Measurements from ENCODE around the gene SYNM. TPM values are rescaled to one million over a fixed set of nuclear protein-coding genes. Genes with fewer than 3 reads are reported as not detected.
"Not testable (repeated sequence)": the region's sequence is repeated elsewhere in the genome, so short reads cannot be mapped to it uniquely, and the experiment has no call there.

Gene SYNM
- total RNA-seq, 1 experiment from 2014 or later: 2.6 TPM

DNA sequence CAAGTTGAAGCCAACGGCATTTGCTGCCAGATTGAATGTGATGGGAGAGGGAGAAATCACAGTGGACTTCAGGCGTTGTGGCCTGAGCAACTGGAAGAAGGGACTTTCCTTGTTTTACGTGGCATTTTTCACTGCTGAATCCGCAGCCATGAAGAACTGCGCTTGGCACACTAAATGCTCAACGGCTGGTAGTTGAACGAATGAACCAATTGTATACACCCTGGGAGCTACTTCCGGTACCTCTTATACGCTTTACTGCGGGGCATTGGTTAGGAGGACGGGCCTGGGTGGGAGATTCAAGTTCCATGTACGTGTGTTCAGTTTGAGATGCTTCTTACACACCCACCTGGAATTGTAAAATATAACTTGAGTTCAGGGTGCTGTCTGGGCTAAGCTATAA lies 5.2 kb downstream of the SYNM start:
- TF ChIP-seq, protein P1, sequence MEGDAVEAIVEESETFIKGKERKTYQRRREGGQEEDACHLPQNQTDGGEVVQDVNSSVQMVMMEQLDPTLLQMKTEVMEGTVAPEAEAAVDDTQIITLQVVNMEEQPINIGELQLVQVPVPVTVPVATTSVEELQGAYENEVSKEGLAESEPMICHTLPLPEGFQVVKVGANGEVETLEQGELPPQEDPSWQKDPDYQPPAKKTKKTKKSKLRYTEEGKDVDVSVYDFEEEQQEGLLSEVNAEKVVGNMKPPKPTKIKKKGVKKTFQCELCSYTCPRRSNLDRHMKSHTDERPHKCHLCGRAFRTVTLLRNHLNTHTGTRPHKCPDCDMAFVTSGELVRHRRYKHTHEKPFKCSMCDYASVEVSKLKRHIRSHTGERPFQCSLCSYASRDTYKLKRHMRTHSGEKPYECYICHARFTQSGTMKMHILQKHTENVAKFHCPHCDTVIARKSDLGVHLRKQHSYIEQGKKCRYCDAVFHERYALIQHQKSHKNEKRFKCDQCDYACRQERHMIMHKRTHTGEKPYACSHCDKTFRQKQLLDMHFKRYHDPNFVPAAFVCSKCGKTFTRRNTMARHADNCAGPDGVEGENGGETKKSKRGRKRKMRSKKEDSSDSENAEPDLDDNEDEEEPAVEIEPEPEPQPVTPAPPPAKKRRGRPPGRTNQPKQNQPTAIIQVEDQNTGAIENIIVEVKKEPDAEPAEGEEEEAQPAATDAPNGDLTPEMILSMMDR (conservative IDR thresholded peaks at IDR 0.05; ENCODE audit: low read depth, low read length): no peak
- no peak for TF ChIP-seq EZH2 (IDR thresholded peaks at IDR 0.05; ENCODE audit: borderline replicate concordance, low read depth, low read length, poor library complexity, severe bottlenecking)
- no TSS peak for BruUV-seq (replicated peaks)
- Histone ChIP-seq H3K9me3 (ENCODE audit: low read depth, low read length, poor library complexity, severe bottlenecking) (no peaks in the 10 kb centered on the region), H3K4me3 (ENCODE audit: low read depth, low read length, poor library complexity, severe bottlenecking) (no peak overlapping the region), H3K4me1 (ENCODE audit: insufficient read depth, low read length, poor library complexity, severe bottlenecking) (peaks cover 7% of the 10 kb centered on the region), H3K27me3 (replicated peaks; ENCODE audit: insufficient read depth, low read depth, low read length, poor library complexity) (peaks cover 15% of the 10 kb centered on the region), H3K27ac (ENCODE audit: low read depth, low read length, poor library complexity, severe bottlenecking) (no peak overlapping the region), H3K36me3 (ENCODE audit: insufficient read depth, low read length, poor library complexity, severe bottlenecking) (no peaks in the 10 kb centered on the region)
- CTCF ChIA-PET: no interaction called here
- DNase-seq (ENCODE audit: low spot score): no peak
- POLR2A ChIA-PET (ENCODE audit: low non-redundant PET): interaction anchor here (0.6 kb wide), 2 partner anchors 13 to 141 kb away, joined by 3 read pairs; partner anchors contain the start of gene LRRC28
- intact Hi-C loops (cut with micrococcal nuclease; ENCODE audit: unreplicated experiment): no loop called here

GRCh38 chr15:99110581-99111320 lies 5.9 kb downstream of the SYNM start:
- CTCF ChIA-PET: no interaction called here
- Histone ChIP-seq H3K27ac (ENCODE audit: low read depth, low read length, poor library complexity, severe bottlenecking) (no peak overlapping the region), H3K27me3 (replicated peaks; ENCODE audit: insufficient read depth, low read depth, low read length, poor library complexity) (peaks cover 13% of the 10 kb centered on the region), H3K4me1 (ENCODE audit: insufficient read depth, low read length, poor library complexity, severe bottlenecking) (peaks cover 4% of the 10 kb centered on the region), H3K36me3 (ENCODE audit: insufficient read depth, low read length, poor library complexity, severe bottlenecking) (no peaks in the 10 kb centered on the region), H3K9me3 (ENCODE audit: low read depth, low read length, poor library complexity, severe bottlenecking) (no peaks in the 10 kb centered on the region), H3K4me3 (ENCODE audit: low read depth, low read length, poor library complexity, severe bottlenecking) (no peak overlapping the region)
- no peak for DNase-seq (ENCODE audit: low spot score)
- BruUV-seq (replicated peaks): no TSS peak
- TF ChIP-seq EZH2 (IDR thresholded peaks at IDR 0.05; ENCODE audit: borderline replicate concordance, low read depth, low read length, poor library complexity, severe bottlenecking): no peak
- TF ChIP-seq, protein P1 (conservative IDR thresholded peaks at IDR 0.05; ENCODE audit: low read depth, low read length): no peak
- POLR2A ChIA-PET (ENCODE audit: low non-redundant PET): interaction anchor here (0.6 kb wide), 1 partner anchor 140 kb away, joined by 3 read pairs; the partner anchor contains the start of gene LRRC28
- intact Hi-C loops (cut with micrococcal nuclease; ENCODE audit: unreplicated experiment): no loop called here

DNA sequence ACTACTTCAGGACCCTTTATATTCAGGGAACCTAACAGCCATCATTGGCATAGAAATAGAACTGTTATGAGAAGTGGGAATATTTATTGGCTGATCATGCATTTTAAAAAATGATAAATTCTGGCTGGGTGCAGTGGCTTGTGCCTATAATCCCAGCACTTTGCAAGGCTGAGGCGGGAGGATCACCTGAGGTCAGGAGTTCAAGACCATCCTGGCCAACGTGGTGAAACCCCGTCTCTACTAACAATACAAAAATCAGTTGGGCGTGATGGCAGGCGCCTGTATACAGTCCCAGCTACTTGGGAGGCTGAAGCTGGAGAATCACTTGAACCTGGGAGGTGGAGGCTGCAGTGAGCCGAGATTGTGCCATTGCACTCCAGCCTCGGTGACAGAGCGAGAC lies 6.8 kb downstream of the SYNM start:
- BruUV-seq (replicated peaks); intact Hi-C loops (cut with micrococcal nuclease; ENCODE audit: unreplicated experiment); H3K9me3 ChIP-seq (ENCODE audit: low read depth, low read length, poor library complexity, severe bottlenecking); DNase-seq (ENCODE audit: low spot score); POLR2A ChIA-PET (ENCODE audit: low non-redundant PET); H3K27me3 ChIP-seq (replicated peaks; ENCODE audit: insufficient read depth, low read depth, low read length, poor library complexity); H3K4me1 ChIP-seq (ENCODE audit: insufficient read depth, low read length, poor library complexity, severe bottlenecking); H3K27ac ChIP-seq (ENCODE audit: low read depth, low read length, poor library complexity, severe bottlenecking); H3K36me3 ChIP-seq (ENCODE audit: insufficient read depth, low read length, poor library complexity, severe bottlenecking); H3K4me3 ChIP-seq (ENCODE audit: low read depth, low read length, poor library complexity, severe bottlenecking); CTCF ChIA-PET: not testable (repeated sequence)

Measured in A673 (cell line).